ENCODE results near the gene RPL27A.
A peak's percentile ranks its signal among the peaks of the same experiment; 100 is the strongest.

Gene RPL27A

DNA sequence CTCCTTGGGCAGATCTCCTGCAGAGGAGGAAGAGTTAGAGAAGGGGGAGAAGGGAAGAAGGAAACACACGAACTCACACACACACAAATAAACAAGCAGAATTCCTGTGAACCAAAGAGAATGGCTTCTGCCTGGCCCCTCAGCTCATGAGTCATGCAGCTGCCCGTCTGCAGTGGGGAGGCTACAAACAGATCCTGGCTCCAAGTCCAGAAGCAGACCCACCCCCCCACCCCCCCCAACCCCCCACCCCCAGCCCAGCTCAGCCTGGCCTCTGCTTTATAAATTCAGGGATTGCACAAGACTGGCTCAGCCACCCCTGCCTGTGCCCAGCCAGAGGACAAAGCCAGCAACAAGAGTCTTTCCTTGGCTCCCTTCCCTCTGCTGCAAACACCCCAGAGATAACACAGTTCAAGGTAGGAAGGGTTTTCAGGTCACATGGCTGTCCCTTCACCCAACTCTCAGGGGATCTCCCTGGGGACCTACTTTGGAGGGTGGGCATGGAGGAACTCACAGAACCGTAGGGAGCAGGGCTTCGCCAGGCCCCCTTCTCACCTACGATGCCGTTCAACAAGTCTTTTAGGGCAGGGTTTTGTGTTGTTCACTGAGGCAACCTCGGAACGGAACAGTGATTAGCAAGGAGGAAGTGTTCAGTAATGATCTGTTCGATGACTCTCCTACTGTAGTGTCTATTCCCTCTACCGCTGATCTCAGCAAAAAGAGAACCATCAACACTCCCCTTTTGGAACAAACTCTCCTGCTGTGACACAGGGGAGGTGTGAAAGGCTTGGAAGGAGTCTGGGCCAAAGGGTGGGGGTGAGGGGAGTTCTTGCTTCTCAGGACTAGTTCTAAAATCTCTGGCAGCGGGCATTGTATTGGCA is 35.5 kb downstream of the RPL27A start:
- no peak overlapping the region for H3K4me3 ChIP-seq
- H3K4me2 ChIP-seq: peak overlapping the region; percentile 22 to 84 (median 57); a peak in 19 of 22 replicates
- H3K9ac ChIP-seq: peak overlapping the region in 1 of 11 experiments; percentile 51; a peak in 1 of 22 replicates
- H3K4me1 ChIP-seq: peaks cover 37 to 67% (median 51%) of the 10 kb centered on the region in 10 experiments
- H3K27ac ChIP-seq: peak overlapping the region in 5 of 11 experiments; percentile 35 to 73 (median 66); a peak in 8 of 22 replicates
- no peaks in the 10 kb centered on the region for H3K36me3 ChIP-seq
- no peak for TF ChIP-seq Cebpa-rat (IDR thresholded peaks at IDR 0.05)
- H4K20me1 ChIP-seq: no peaks in the 10 kb centered on the region
- H3K27me3 ChIP-seq: peaks cover 0 to 6% (median 0%) of the 10 kb centered on the region in 11 experiments; a peak in 1 of 22 replicates
- no peaks in the 10 kb centered on the region for H3K9me3 ChIP-seq (replicated peaks in 1 of 11)

GRCh38 chr11:8719211-8719649 is 36.6 kb downstream of the RPL27A start:
- H3K27me3 ChIP-seq: peaks cover 0 to 6% (median 0%) of the 10 kb centered on the region in 11 experiments; a peak in 1 of 22 replicates
- H3K4me2 ChIP-seq: peak overlapping the region in 4 of 11 experiments; percentile 26 to 79 (median 74); a peak in 7 of 22 replicates
- no peaks in the 10 kb centered on the region for H4K20me1 ChIP-seq
- H3K4me3 ChIP-seq: no peak overlapping the region
- H3K9ac ChIP-seq: no peak overlapping the region
- no peak overlapping the region for H3K27ac ChIP-seq
- TF ChIP-seq Cebpa-rat (IDR thresholded peaks at IDR 0.05): no peak
- no peaks in the 10 kb centered on the region for H3K9me3 ChIP-seq (replicated peaks in 1 of 11)
- peaks cover 36 to 65% (median 50%) of the 10 kb centered on the region in 10 experiments for H3K4me1 ChIP-seq
- H3K36me3 ChIP-seq: no peaks in the 10 kb centered on the region

- Histone ChIP-seq H3K9ac (no peak overlapping the region), H3K36me3 (no peaks in the 10 kb centered on the region), H4K20me1 (no peaks in the 10 kb centered on the region), H3K27ac (no peak overlapping the region), H3K4me1 (peaks cover 31 to 60% (median 45%) of the 10 kb centered on the region in 10 experiments), H3K27me3 (peaks cover 0 to 6% (median 0%) of the 10 kb centered on the region in 11 experiments; a peak in 1 of 22 replicates), H3K4me3 (no peak overlapping the region), H3K9me3 (replicated peaks in 1 of 11) (no peaks in the 10 kb centered on the region), H3K4me2 (peak overlapping the region in 3 of 11 experiments; percentile 73 to 79 (median 76); a peak in 5 of 22 replicates)
- TF ChIP-seq Cebpa-rat (IDR thresholded peaks at IDR 0.05): no peak
These were observed 37.1 kb downstream of the RPL27A start for GRCh38 chr11:8719721-8720120.

DNA sequence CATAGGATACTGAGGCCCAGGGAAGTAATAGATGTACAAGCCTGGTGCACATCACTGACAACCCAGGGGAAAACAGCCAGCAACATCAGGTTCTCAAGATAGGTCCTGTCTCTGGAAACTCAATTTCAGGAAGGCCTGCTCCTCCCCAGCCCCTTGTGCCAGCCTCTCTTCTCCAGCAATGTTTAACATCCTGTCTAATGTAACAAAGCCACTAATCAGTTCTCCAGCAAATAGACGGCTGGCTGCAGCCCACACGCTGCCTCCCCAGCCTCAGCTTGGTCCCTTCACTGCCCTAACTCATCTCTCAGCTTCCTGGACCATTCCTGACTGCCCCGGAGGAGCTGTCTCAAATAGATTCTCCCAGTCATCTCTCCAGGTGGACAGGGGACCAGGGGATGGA is 37.8 kb downstream of the RPL27A start:
- Histone ChIP-seq H3K36me3 (no peaks in the 10 kb centered on the region), H3K4me1 (peaks cover 24 to 53% (median 39%) of the 10 kb centered on the region in 10 experiments), H3K27me3 (peaks cover 0 to 6% (median 0%) of the 10 kb centered on the region in 11 experiments; a peak in 1 of 22 replicates), H3K27ac (no peak overlapping the region), H3K4me3 (no peak overlapping the region), H3K9me3 (replicated peaks in 1 of 11) (no peaks in the 10 kb centered on the region), H4K20me1 (no peaks in the 10 kb centered on the region), H3K4me2 (no peak overlapping the region), H3K9ac (no peak overlapping the region)
- TF ChIP-seq Cebpa-rat (IDR thresholded peaks at IDR 0.05): no peak

DNA sequence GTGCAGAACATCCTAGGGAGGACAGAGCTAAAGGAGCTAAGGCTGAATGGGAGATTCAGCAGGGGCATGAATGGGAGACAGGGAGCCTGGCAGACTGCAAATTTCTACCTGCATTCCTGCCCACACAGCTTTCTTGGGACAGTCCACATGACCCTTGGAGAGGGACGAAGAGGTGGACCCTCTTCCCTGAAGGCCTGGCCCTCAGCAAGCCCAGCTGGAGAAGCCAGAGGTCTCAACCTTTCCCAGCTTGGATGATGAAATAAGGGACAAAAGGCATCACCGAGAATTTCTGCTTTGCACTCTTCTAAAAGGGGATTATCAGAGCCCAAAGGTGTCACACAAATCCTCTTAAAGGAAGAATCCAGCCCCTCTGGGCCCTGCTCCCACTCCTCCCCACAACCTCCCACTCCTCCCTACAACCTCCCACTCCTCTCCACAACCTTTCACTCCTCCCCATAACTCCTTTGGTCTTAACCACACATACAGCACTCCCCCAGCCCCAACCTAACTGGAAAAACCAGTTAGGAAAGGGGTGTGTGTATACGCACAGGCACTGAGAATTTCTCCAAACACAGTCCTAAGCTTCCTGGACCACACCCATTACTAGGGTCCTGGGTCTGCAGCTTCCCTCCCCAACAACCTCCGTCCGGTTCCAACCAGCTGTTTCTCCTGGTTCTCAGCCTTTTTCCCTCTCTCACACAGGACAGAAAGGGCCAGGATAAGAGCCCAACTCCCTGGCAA is 38.4 kb downstream of the RPL27A start:
- no peak overlapping the region for H3K9ac ChIP-seq
- no peaks in the 10 kb centered on the region for H3K36me3 ChIP-seq
- H4K20me1 ChIP-seq: no peaks in the 10 kb centered on the region
- peaks cover 0 to 6% (median 0%) of the 10 kb centered on the region in 11 experiments; a peak in 1 of 22 replicates for H3K27me3 ChIP-seq
- H3K4me2 ChIP-seq: no peak overlapping the region
- TF ChIP-seq Cebpa-rat (IDR thresholded peaks at IDR 0.05): no peak
- no peak overlapping the region for H3K4me3 ChIP-seq
- peaks cover 17 to 46% (median 33%) of the 10 kb centered on the region in 10 experiments for H3K4me1 ChIP-seq
- no peak overlapping the region for H3K27ac ChIP-seq
- H3K9me3 ChIP-seq (replicated peaks in 1 of 11): no peaks in the 10 kb centered on the region

DNA sequence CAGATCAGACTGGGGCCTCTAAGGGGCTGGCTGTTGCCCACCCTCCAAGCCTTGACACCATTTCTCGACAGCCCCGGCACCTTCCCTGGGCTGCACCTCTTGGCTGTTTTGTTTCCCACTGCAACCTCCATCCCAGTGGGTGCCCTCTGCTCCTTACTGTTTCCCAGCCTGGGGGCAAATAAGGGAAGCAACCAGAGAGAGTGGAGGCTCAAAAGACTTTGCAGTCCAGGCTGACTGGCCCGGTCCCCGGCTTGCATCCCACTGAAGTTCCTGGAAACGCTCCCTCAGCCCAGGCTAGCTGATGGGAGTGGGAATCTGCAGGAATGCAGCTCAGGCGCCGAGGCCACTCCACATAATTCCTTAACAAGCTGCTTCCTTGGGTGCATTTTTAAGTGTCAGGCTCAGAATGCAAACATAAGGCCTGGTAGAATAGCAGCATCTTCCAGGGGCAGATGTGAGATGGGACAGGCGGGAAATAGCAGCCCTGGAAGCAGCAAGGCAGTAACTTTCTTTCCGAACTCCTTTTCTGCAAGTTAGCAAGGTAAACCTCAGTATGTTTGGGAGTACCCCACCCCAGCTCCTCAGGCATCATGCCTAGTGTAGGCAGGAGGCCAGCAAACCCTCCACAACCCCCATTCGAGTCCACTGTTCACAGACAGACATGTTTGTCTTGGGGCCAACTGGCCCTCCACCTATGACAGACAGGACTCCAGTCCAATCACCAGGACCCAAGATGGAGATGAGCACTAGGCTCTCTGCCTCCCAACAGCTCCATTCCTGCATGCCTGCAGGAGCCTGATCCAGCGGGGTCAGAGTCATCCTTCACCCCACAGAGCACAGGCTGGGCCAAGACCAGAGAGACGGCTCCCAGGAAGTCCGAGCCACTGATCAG is 39.3 kb downstream of the RPL27A start:
- H3K27me3 ChIP-seq: peaks cover 0 to 6% (median 0%) of the 10 kb centered on the region in 11 experiments; a peak in 2 of 22 replicates
- no peaks in the 10 kb centered on the region for H3K9me3 ChIP-seq (replicated peaks in 1 of 11)
- TF ChIP-seq Cebpa-rat (IDR thresholded peaks at IDR 0.05): no peak
- no peak overlapping the region for H3K27ac ChIP-seq
- no peaks in the 10 kb centered on the region for H3K36me3 ChIP-seq
- peaks cover 17 to 41% (median 31%) of the 10 kb centered on the region in 10 experiments for H3K4me1 ChIP-seq
- H3K4me2 ChIP-seq: peak overlapping the region; percentile 38 to 79 (median 66)
- no peak overlapping the region for H3K9ac ChIP-seq
- H3K4me3 ChIP-seq: no peak overlapping the region
- no peaks in the 10 kb centered on the region for H4K20me1 ChIP-seq

- peaks cover 0 to 6% (median 0%) of the 10 kb centered on the region in 11 experiments; a peak in 2 of 22 replicates for H3K27me3 ChIP-seq
- H4K20me1 ChIP-seq: no peaks in the 10 kb centered on the region
- no peak overlapping the region for H3K27ac ChIP-seq
- H3K36me3 ChIP-seq: no peaks in the 10 kb centered on the region
- H3K9me3 ChIP-seq (replicated peaks in 1 of 11): no peaks in the 10 kb centered on the region
- H3K4me3 ChIP-seq: no peak overlapping the region
- no peak overlapping the region for H3K9ac ChIP-seq
- H3K4me2 ChIP-seq: peak overlapping the region; percentile 38 to 79 (median 66)
- no peak for TF ChIP-seq Cebpa-rat (IDR thresholded peaks at IDR 0.05)
- H3K4me1 ChIP-seq: peaks cover 13 to 31% (median 26%) of the 10 kb centered on the region in 10 experiments
These were observed 40.2 kb downstream of the RPL27A start for GRCh38 chr11:8722809-8723208.

DNA sequence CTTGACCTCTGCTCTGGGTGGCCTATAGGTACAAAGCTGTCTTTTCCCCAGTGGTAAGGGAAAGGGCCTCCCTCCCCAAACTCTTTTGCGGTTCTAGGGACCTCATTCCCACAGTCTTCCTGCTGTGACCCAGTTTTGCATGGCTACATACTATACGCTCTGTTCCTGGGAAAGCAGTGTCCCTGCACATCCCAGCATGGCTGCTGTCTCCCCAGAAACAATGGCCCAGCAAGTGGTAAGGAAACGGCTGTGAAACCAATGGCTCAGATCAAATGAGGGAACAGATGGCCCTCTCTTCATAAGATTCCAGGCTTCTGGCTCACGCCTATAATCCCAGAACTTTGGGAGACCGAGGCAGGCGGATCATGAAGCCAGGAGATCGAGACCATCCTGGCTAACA is 41.1 kb downstream of the RPL27A start:
- no peak overlapping the region for H3K27ac ChIP-seq

More for the DNA sequence above, 41.1 kb downstream of the RPL27A start:
- Histone ChIP-seq H3K36me3 (no peaks in the 10 kb centered on the region), H3K4me1 (peaks cover 13 to 23% (median 18%) of the 10 kb centered on the region in 10 experiments), H3K9me3 (replicated peaks in 1 of 11) (no peaks in the 10 kb centered on the region), H3K27me3 (peaks cover 0 to 6% (median 0%) of the 10 kb centered on the region in 11 experiments; a peak in 3 of 22 replicates), H3K4me3 (no peak overlapping the region), H3K4me2 (0 out of 22 replicates have a peak overlapping the region, but pooled peaks of 1 of the 11 experiments have one; percentile 71), H4K20me1 (no peaks in the 10 kb centered on the region), H3K9ac (no peak overlapping the region)
- TF ChIP-seq Cebpa-rat (IDR thresholded peaks at IDR 0.05): no peak

Data from BLaER1 treated with 17β-estradiol and CSF1 and Interleukin-3, amounts not matched to agents 10 nM and 100 nM (cell line).